Mucosa of rectum (tissue), 2 donors: ENCODE results near the gene FBXO7.

Source experiments
- H3K27ac ChIP-seq, 2 donors: one replicate each; pipeline ENCODE4 v1.7.0; 2013; ENCODE audit warnings: inconsistent platforms in 2 of 2, low read depth in 2 of 2, low read length in 2 of 2
- H3K27me3 ChIP-seq, 2 donors: one replicate each; pipeline ENCODE4 v1.7.0; 2013; ENCODE audit warnings: low read length in 2 of 2; ENCODE audit not compliant: control insufficient read depth in 2 of 2, insufficient read depth in 2 of 2
- H3K36me3 ChIP-seq, 2 donors: one replicate each; pipeline ENCODE4 v1.7.0; 2013; ENCODE audit warnings: low read length in 2 of 2; ENCODE audit not compliant: control insufficient read depth in 2 of 2, insufficient read depth in 2 of 2
- H3K4me1 ChIP-seq, 2 donors: one replicate each; pipeline ENCODE4 v1.7.0; 2013; ENCODE audit warnings: low read length in 2 of 2, mild to moderate bottlenecking in 1 of 2; ENCODE audit not compliant: control insufficient read depth in 2 of 2, insufficient read depth in 2 of 2
- H3K4me3 ChIP-seq, 2 donors: one replicate each; pipeline ENCODE4 v1.7.0; 2013; ENCODE audit warnings: low read length in 2 of 2
- H3K9ac ChIP-seq, 2 donors: one replicate each; pipeline ENCODE4 v1.7.0; 2013; ENCODE audit warnings: low read length in 2 of 2, low read depth in 1 of 2, mild to moderate bottlenecking in 1 of 2
- H3K9me3 ChIP-seq, 2 donors: one replicate each; pipeline ENCODE4 v1.7.0; 2013; ENCODE audit warnings: low read length in 2 of 2; ENCODE audit not compliant: control insufficient read depth in 2 of 2
- donor health status: healthy.
- donor health status: Normal muscosa, but diverticular disease.

FBXO7 gene

GRCh38 chr22:32546496-32546895, 71.9 kb downstream of the FBXO7 start:
- Histone ChIP-seq H3K27ac (peak overlapping the region; percentile 32 to 51), H3K9me3 (no peaks in the 10 kb centered on the region), H3K4me3 (no peak overlapping the region), H3K9ac (no peak overlapping the region), H3K27me3 (no peaks in the 10 kb centered on the region), H3K4me1 (peaks cover 0 to 3% of the 10 kb centered on the region in 2 donors), H3K36me3 (no peaks in the 10 kb centered on the region)

GRCh38 chr22:32546935-32547334, 72.3 kb downstream of the FBXO7 start:
- Histone ChIP-seq H3K36me3 (no peaks in the 10 kb centered on the region), H3K4me1 (peaks cover 0 to 3% of the 10 kb centered on the region in 2 donors), H3K9ac (no peak overlapping the region), H3K27me3 (no peaks in the 10 kb centered on the region), H3K27ac (peak overlapping the region in 1 of 2 donors; percentile 51), H3K4me3 (no peak overlapping the region), H3K9me3 (no peaks in the 10 kb centered on the region)

DNA sequence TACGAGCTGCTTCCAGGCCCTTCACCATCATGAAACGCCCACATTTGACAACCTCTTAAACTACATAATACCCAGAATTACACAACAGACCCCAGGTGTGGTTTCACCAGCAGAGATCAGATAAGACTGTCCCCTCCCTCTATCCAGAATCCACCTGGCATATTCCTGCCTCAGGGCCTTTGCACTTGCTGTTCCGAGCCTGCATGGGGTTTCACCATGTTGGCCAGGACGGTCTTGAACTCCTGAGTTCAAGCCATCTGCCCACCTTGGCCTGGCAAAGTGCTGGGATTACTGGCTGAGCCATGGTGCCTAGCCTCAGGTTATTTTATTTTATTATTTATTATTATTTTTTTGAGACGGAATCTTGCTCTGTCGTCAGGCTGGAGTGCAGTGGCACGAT, 73.4 kb downstream of the FBXO7 start:
- no peak overlapping the region for H3K27ac ChIP-seq
- no peaks in the 10 kb centered on the region for H3K9me3 ChIP-seq
- H3K4me1 ChIP-seq, result no peaks in the 10 kb centered on the region
- H3K36me3 ChIP-seq, result no peaks in the 10 kb centered on the region
- H3K27me3 ChIP-seq, result no peaks in the 10 kb centered on the region
- no peak overlapping the region for H3K4me3 ChIP-seq
- H3K9ac ChIP-seq, result no peak overlapping the region
